ENCODE measurements around the gene ROBO1. TPM values are rescaled to one million over a fixed set of nuclear protein-coding genes. Genes with fewer than 3 reads are reported as not detected.

ROBO1 gene
- total RNA-seq, 1 experiment from 2014 or later, result 32.2 TPM

DNA sequence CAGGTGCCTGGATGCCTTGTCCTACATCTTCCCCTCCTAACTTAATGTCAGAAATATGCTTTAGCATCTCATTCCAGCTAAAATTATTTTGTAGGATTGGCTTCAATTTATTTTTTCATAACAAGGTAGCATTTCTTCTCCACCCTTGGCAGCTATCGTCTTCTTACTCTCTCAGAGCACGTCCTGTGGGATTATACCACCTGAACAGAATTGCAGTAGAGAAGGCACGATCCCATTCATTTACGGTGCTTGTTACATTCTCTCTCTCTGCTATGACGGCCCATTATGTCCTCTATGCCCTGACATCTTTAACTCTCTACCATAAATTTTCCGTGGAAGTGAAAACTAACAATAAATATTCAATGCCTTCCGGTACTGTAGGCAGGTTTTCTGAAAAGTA is 103.3 kb downstream of the ROBO1 start:
- Mint-ChIP-seq H3K4me3 (ENCODE audit: unreplicated experiment) (no peak overlapping the region), H3K27me3 (ENCODE audit: insufficient read depth, unreplicated experiment) (no peaks in the 10 kb centered on the region), H3K36me3 (ENCODE audit: insufficient read depth, unreplicated experiment) (no peaks in the 10 kb centered on the region), H3K4me1 (ENCODE audit: insufficient read depth, unreplicated experiment) (no peaks in the 10 kb centered on the region), H3K9me3 (ENCODE audit: unreplicated experiment) (peaks cover 8% of the 10 kb centered on the region), H3K27ac (ENCODE audit: low read depth, unreplicated experiment) (no peak overlapping the region)
- BruUV-seq (replicated peaks), result no TSS peak
- no peak for TF ChIP-seq CTCF (IDR thresholded peaks at IDR 0.05; ENCODE audit: unreplicated experiment)
- DNase-seq (ENCODE audit: unreplicated experiment), result no peak
- ChIA-PET CTCF (no interaction called here), POLR2A (no interaction called here)
- intact Hi-C loops (cut with micrococcal nuclease), result no loop called here

GRCh38 chr3:79661896-79662295 is 105.9 kb downstream of the ROBO1 start:
- no TSS peak for BruUV-seq (replicated peaks)

DNA sequence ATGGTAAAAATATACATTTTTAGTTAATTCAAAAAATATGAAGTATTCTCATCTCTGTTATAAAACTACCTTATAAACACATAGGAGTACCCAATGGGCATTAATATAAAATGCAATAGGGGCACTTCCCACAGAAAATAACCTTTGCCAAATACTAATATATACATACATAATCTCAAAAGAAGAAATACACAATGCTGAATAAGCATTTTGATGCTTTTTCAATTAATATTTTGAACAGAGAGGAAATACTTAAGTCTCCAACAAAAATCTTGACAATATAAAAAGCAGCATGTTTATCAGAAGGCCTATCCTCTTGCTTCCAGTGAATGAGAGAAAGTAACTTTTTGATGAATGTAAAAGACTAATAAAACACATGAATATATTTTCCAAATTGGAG is 110.7 kb downstream of the ROBO1 start:
- H3K9me3 Mint-ChIP-seq (ENCODE audit: unreplicated experiment), result peaks cover 8% of the 10 kb centered on the region
- H3K4me1 Mint-ChIP-seq (ENCODE audit: insufficient read depth, unreplicated experiment), result no peaks in the 10 kb centered on the region
- no peak overlapping the region for H3K27ac Mint-ChIP-seq (ENCODE audit: low read depth, unreplicated experiment)
- BruUV-seq (replicated peaks), result no TSS peak
- no peaks in the 10 kb centered on the region for H3K27me3 Mint-ChIP-seq (ENCODE audit: insufficient read depth, unreplicated experiment)
- DNase-seq (ENCODE audit: unreplicated experiment), result no peak
- intact Hi-C loops (cut with micrococcal nuclease), result no loop called here
- H3K4me3 Mint-ChIP-seq (ENCODE audit: unreplicated experiment), result no peak overlapping the region
- ChIA-PET CTCF (no interaction called here), POLR2A (no interaction called here)
- TF ChIP-seq CTCF (IDR thresholded peaks at IDR 0.05; ENCODE audit: unreplicated experiment), result no peak
- no peaks in the 10 kb centered on the region for H3K36me3 Mint-ChIP-seq (ENCODE audit: insufficient read depth, unreplicated experiment)

More at GRCh38 chr3:79661896-79662295, 105.9 kb downstream of the ROBO1 start:
- Mint-ChIP-seq H3K4me1 (ENCODE audit: insufficient read depth, unreplicated experiment) (no peaks in the 10 kb centered on the region), H3K27me3 (ENCODE audit: insufficient read depth, unreplicated experiment) (no peaks in the 10 kb centered on the region), H3K36me3 (ENCODE audit: insufficient read depth, unreplicated experiment) (no peaks in the 10 kb centered on the region), H3K4me3 (ENCODE audit: unreplicated experiment) (no peak overlapping the region), H3K27ac (ENCODE audit: low read depth, unreplicated experiment) (no peak overlapping the region), H3K9me3 (ENCODE audit: unreplicated experiment) (peaks cover 8% of the 10 kb centered on the region)
- TF ChIP-seq CTCF (IDR thresholded peaks at IDR 0.05; ENCODE audit: unreplicated experiment), result no peak
- CTCF ChIA-PET, result no interaction called here
- POLR2A ChIA-PET, result no interaction called here
- no peak for DNase-seq (ENCODE audit: unreplicated experiment)
- intact Hi-C loops (cut with micrococcal nuclease), result no loop called here

- no peak for DNase-seq (ENCODE audit: unreplicated experiment)
- BruUV-seq (replicated peaks), result no TSS peak
- no peaks in the 10 kb centered on the region for H3K36me3 Mint-ChIP-seq (ENCODE audit: insufficient read depth, unreplicated experiment)
- H3K9me3 Mint-ChIP-seq (ENCODE audit: unreplicated experiment), result no peaks in the 10 kb centered on the region
- ChIA-PET POLR2A (interaction anchor here (0.5 kb wide), 1 partner anchor 21 kb away, joined by 4 read pairs; no protein-coding TSS in a partner anchor), CTCF (no interaction called here)
- intact Hi-C loops (cut with micrococcal nuclease), result no loop called here
- H3K4me1 Mint-ChIP-seq (ENCODE audit: insufficient read depth, unreplicated experiment), result no peaks in the 10 kb centered on the region
- H3K27me3 Mint-ChIP-seq (ENCODE audit: insufficient read depth, unreplicated experiment), result no peaks in the 10 kb centered on the region
- no peak for TF ChIP-seq CTCF (IDR thresholded peaks at IDR 0.05; ENCODE audit: unreplicated experiment)
- no peak overlapping the region for H3K4me3 Mint-ChIP-seq (ENCODE audit: unreplicated experiment)
- H3K27ac Mint-ChIP-seq (ENCODE audit: low read depth, unreplicated experiment), result no peak overlapping the region
Measured at GRCh38 chr3:79654019-79654418, 113.8 kb downstream of the ROBO1 start.

All from MCF 10A (cell line).